SK-N-SH (cell line): Measurements from ENCODE around the gene STAP2.

Source experiments
- CTCF ChIP-seq: fragments of 200-600 bp; sonication (generic); IDR thresholded peaks from 2 replicates; pipeline ENCODE4 v1.6.1; 2017; ENCODE audit warnings: antibody characterized with exemption, mild to moderate bottlenecking, moderate library complexity
- POLR2AphosphoS5 ChIP-seq: IDR thresholded peaks from 2 replicates; pipeline ENCODE4 v1.6.1; 2012; ENCODE audit warnings: low read depth, low read length
- RCOR1 ChIP-seq: fragments of 150-350 bp; IDR thresholded peaks from 2 replicates; pipeline ENCODE4 v1.6.1; 2017; ENCODE audit warnings: antibody characterized with exemption, low read length

GRCh38 chr19:4350726-4351125, 12.1 kb upstream of the STAP2 start:
- no peak for TF ChIP-seq POLR2AphosphoS5
- TF ChIP-seq RCOR1, result no peak
- TF ChIP-seq CTCF, result no peak
